Activated B cell treated with CpG ODN at 0.5 μM for 24 hours (primary cell): ENCODE measurements around the gene GRAPL. TPM values are rescaled to one million over a fixed set of nuclear protein-coding genes. Genes with fewer than 3 reads are reported as not detected.

ENCODE experiments used
- total RNA-seq: library from RNA; stranded (reverse); gene quantifications from 2 replicates; pipeline ENCODE4 v1.2.3, GENCODE V29; 2022

GRAPL gene
- total RNA-seq, 1 donor from 2014 or later = 59.0 TPM

Other genes starting within 250 kb of the GRAPL start
- gene SLC5A10, start 175.4 kb upstream of the GRAPL start, total RNA-seq = not detected in 2 replicates
- 13.3 and 13.9 TPM in 2 replicates for gene FAM83G, start 122.8 kb upstream of the GRAPL start, total RNA-seq
- 31.5 and 39.2 TPM in 2 replicates for gene GRAP, start 80.6 kb upstream of the GRAPL start, total RNA-seq
- gene EPN2, start 109.8 kb downstream of the GRAPL start, total RNA-seq = 11.6 and 16.6 TPM in 2 replicates
- gene B9D1, start 235.1 kb downstream of the GRAPL start, total RNA-seq = 3.3 and 6.7 TPM in 2 replicates